Activated naive CD8-positive, alpha-beta T cell (primary cell): ENCODE data around the gene NKAIN2.
"Not testable (repeated sequence)": the region's sequence is repeated elsewhere in the genome, so short reads cannot be mapped to it uniquely, and the experiment has no call there.

Experiments
- H3K27ac Mint-ChIP-seq: one replicate; pipeline ENCODE4 v1.8.0; 2021; ENCODE audit warnings: mixed read lengths
- H3K27me3 Mint-ChIP-seq: one replicate; pipeline ENCODE4 v1.8.0; 2021; ENCODE audit warnings: mixed read lengths
- H3K36me3 Mint-ChIP-seq: one replicate; pipeline ENCODE4 v1.8.0; 2021; ENCODE audit warnings: mixed read lengths
- H3K4me1 Mint-ChIP-seq: one replicate; pipeline ENCODE4 v1.8.0; 2021; ENCODE audit warnings: low read depth, mixed read lengths
- H3K4me3 Mint-ChIP-seq: one replicate; pipeline ENCODE4 v1.8.0; 2021; ENCODE audit warnings: mild to moderate bottlenecking, mixed read lengths
- H3K9me3 Mint-ChIP-seq: one replicate; pipeline ENCODE4 v1.8.0; 2021; ENCODE audit warnings: low read depth, mixed read lengths

The NKAIN2 gene

DNA sequence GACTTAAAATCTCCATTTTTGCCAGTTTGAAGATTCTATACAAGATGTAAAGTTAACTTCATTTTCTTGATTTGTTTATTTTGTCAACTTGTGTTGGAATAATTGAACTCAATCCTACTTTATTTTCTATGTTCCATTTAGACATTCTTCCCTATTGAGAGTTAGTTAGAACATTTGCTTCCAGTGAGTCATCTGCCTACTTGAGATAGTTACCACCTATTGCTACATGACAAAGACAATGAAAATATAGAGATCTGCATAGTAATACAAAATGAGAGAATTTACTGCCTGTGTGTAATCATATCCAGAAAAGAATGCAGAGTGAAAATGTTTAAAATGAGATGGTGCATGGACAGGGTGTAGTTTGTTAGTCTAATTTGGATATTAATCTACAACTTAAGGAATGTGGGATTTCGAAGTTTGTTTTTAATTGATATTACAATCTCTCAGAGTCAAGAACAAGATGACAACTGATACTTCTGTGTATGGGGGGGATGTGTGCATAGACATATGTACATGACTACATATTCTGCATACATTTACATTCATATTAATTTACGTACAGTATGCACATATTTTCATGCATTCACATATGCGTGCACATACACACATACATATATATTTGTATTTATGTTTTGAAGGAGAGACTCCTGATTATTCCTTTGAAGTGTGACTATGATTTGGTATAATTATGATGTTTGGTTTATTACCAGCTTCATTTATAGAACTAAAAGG, 420.1 kb downstream of the NKAIN2 start:
- Mint-ChIP-seq H3K9me3 (peaks cover 4% of the 10 kb centered on the region), H3K27me3 (no peaks in the 10 kb centered on the region), H3K36me3 (no peaks in the 10 kb centered on the region), H3K4me3 (no peak overlapping the region), H3K4me1 (no peaks in the 10 kb centered on the region), H3K27ac (no peak overlapping the region)

DNA sequence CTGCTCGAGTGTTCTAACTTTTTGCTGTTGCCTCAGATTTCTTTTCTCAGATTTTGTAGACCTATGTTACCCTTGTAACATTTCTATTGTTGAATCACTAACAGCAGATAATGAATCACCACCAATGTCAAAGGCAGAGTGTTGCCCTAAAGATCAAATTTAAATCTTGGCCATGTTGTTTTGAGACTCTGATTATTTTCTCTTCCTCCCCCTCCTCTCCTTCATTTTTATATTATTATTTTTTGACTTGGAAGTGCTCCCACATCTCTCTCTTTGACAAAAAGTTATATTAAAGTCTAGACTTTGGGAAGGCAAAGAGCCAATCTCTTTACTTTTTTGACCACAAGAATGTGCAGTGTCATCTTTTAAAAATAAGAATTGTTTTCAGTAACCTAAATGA, 422.7 kb downstream of the NKAIN2 start:
- H3K9me3 Mint-ChIP-seq: peaks cover 4% of the 10 kb centered on the region
- H3K4me3 Mint-ChIP-seq: no peak overlapping the region
- H3K36me3 Mint-ChIP-seq: no peaks in the 10 kb centered on the region
- no peaks in the 10 kb centered on the region for H3K4me1 Mint-ChIP-seq
- H3K27ac Mint-ChIP-seq: no peak overlapping the region
- H3K27me3 Mint-ChIP-seq: no peaks in the 10 kb centered on the region

DNA sequence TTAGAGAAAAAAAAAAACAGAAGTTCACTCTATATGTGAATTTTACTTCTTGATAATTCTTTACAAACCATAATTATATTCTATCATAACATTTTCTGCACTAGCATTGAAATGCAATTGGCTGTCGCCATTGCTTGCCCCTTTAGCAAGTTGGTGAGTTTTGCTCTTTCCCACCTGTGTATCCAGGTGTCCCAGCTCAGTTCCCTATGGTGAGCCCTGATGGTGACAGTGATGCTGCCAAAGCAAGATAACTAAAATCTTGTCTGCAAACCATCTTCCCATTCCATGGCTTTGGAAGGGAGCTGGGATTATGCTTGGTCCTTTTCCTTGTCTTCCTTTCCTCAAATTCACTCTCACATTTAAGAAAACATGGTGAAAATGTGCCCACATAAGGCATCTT, 429.6 kb downstream of the NKAIN2 start:
- Mint-ChIP-seq H3K27ac (no peak overlapping the region), H3K4me3 (no peak overlapping the region), H3K4me1 (no peaks in the 10 kb centered on the region), H3K27me3 (no peaks in the 10 kb centered on the region), H3K36me3 (no peaks in the 10 kb centered on the region), H3K9me3 (peaks cover 10% of the 10 kb centered on the region)

GRCh38 chr6:124234801-124235200, 431.1 kb downstream of the NKAIN2 start:
- Mint-ChIP-seq H3K4me3 (no peak overlapping the region), H3K27me3 (no peaks in the 10 kb centered on the region), H3K4me1 (no peaks in the 10 kb centered on the region), H3K36me3 (no peaks in the 10 kb centered on the region), H3K9me3 (peaks cover 14% of the 10 kb centered on the region), H3K27ac (no peak overlapping the region)

GRCh38 chr6:124237911-124238310, 434.2 kb downstream of the NKAIN2 start:
- peaks cover 8% of the 10 kb centered on the region for H3K9me3 Mint-ChIP-seq
- H3K36me3 Mint-ChIP-seq: no peaks in the 10 kb centered on the region
- no peaks in the 10 kb centered on the region for H3K4me1 Mint-ChIP-seq
- no peak overlapping the region for H3K27ac Mint-ChIP-seq
- H3K4me3 Mint-ChIP-seq: no peak overlapping the region
- no peaks in the 10 kb centered on the region for H3K27me3 Mint-ChIP-seq

GRCh38 chr6:124238408-124238807, 434.7 kb downstream of the NKAIN2 start:
- H3K27ac Mint-ChIP-seq, H3K4me3 Mint-ChIP-seq, H3K4me1 Mint-ChIP-seq, H3K36me3 Mint-ChIP-seq, H3K27me3 Mint-ChIP-seq, H3K9me3 Mint-ChIP-seq: not testable (repeated sequence)

DNA sequence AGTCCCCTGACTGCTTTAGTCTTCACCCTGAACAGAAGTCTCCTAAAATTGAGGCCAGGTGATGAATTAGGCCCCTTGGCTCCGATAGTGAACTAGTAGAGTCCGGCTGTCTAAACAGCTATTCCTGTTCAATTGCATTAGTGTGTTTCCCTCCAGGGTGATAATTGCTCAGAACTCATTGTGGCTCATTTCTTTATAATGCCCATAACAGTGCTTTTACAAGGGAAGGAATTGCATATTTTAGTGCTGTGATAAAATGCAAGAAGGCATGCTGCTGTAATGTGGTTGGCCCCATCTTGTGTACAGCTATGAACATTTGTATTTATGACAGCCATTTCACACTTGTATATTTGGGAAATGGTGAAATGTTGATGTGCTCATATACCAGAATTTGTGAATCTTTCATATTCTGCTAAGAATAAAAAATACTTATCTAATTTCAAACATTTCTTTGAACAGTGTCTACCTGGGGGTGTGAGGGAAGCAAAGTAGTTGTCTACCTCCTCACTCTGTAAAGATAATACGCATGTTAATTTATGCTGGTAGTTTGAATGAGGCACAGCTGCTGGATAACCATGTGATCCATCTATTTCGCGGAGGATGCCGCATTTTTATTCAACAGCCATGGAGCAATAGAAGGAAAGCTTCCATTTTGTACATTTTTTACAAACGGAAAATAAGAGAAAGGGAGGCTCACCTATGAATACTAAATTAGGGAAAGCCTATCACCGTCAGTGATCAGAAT, 451.4 kb downstream of the NKAIN2 start:
- Mint-ChIP-seq H3K4me1 (no peaks in the 10 kb centered on the region), H3K4me3 (no peak overlapping the region), H3K27ac (no peak overlapping the region), H3K9me3 (peaks cover 14% of the 10 kb centered on the region), H3K27me3 (no peaks in the 10 kb centered on the region), H3K36me3 (no peaks in the 10 kb centered on the region)

- H3K4me3 Mint-ChIP-seq: no peak overlapping the region
- no peaks in the 10 kb centered on the region for H3K4me1 Mint-ChIP-seq
- no peaks in the 10 kb centered on the region for H3K36me3 Mint-ChIP-seq
- H3K27ac Mint-ChIP-seq: no peak overlapping the region
- no peaks in the 10 kb centered on the region for H3K27me3 Mint-ChIP-seq
- peaks cover 14% of the 10 kb centered on the region for H3K9me3 Mint-ChIP-seq
Observed at GRCh38 chr6:124260337-124260736, 456.7 kb downstream of the NKAIN2 start.

DNA sequence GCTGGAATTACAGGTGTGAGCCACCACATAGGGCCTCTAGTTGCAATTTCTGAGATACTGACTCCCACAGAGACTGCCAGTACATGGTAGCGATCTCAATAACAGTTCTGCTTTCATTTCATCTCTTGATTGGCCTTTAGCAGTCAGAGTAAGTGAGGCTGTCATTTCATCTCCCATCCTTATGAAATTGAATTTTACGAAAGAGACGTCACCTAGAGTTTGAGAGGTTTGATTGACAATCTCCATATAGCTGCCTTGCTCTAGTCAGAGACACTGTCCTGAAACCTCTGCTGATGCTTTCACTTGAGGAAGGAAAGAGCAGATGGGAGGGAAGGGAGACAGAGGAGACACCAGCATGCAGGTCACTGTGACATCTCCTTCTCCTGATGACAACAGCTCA, 466.1 kb downstream of the NKAIN2 start:
- Mint-ChIP-seq H3K4me1 (no peaks in the 10 kb centered on the region), H3K27me3 (no peaks in the 10 kb centered on the region), H3K36me3 (no peaks in the 10 kb centered on the region), H3K9me3 (peaks cover 6% of the 10 kb centered on the region), H3K27ac (no peak overlapping the region), H3K4me3 (no peak overlapping the region)

DNA sequence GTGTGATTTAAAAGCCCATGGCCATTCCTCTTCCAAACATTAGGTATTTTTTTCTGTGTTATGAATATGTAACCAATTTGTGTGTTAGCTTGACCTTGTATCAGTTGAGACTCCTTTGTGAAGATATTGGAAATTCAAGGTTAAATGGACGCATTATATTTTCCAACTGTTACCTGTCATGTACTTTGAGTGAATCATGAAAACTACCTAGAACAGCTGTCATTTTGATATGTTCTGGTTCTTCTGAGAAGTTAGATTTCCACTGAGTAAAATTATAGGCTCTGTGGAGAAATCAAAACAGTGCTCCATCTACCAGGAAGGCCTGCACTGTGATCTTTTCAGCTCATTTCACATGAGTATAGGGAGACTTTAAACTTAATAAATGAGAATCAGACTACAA, 470.0 kb downstream of the NKAIN2 start:
- H3K4me3 Mint-ChIP-seq: no peak overlapping the region
- H3K27ac Mint-ChIP-seq: no peak overlapping the region
- no peaks in the 10 kb centered on the region for H3K36me3 Mint-ChIP-seq
- H3K4me1 Mint-ChIP-seq: no peaks in the 10 kb centered on the region
- no peaks in the 10 kb centered on the region for H3K27me3 Mint-ChIP-seq
- H3K9me3 Mint-ChIP-seq: peaks cover 12% of the 10 kb centered on the region

GRCh38 chr6:124282541-124282940, 478.9 kb downstream of the NKAIN2 start:
- H3K4me3 Mint-ChIP-seq: no peak overlapping the region
- H3K9me3 Mint-ChIP-seq: no peaks in the 10 kb centered on the region
- no peak overlapping the region for H3K27ac Mint-ChIP-seq
- H3K4me1 Mint-ChIP-seq: no peaks in the 10 kb centered on the region
- H3K27me3 Mint-ChIP-seq: no peaks in the 10 kb centered on the region
- H3K36me3 Mint-ChIP-seq: no peaks in the 10 kb centered on the region

- H3K36me3 Mint-ChIP-seq: no peaks in the 10 kb centered on the region
- H3K4me1 Mint-ChIP-seq: no peaks in the 10 kb centered on the region
- H3K27me3 Mint-ChIP-seq: no peaks in the 10 kb centered on the region
- no peak overlapping the region for H3K4me3 Mint-ChIP-seq
- H3K9me3 Mint-ChIP-seq: no peaks in the 10 kb centered on the region
- H3K27ac Mint-ChIP-seq: no peak overlapping the region
Observed at GRCh38 chr6:124283486-124283885, 479.8 kb downstream of the NKAIN2 start.

- Mint-ChIP-seq H3K36me3 (no peaks in the 10 kb centered on the region), H3K27me3 (no peaks in the 10 kb centered on the region), H3K4me1 (no peaks in the 10 kb centered on the region), H3K27ac (no peak overlapping the region), H3K9me3 (no peaks in the 10 kb centered on the region), H3K4me3 (no peak overlapping the region)
Observed at GRCh38 chr6:124285146-124285545, 481.5 kb downstream of the NKAIN2 start.

DNA sequence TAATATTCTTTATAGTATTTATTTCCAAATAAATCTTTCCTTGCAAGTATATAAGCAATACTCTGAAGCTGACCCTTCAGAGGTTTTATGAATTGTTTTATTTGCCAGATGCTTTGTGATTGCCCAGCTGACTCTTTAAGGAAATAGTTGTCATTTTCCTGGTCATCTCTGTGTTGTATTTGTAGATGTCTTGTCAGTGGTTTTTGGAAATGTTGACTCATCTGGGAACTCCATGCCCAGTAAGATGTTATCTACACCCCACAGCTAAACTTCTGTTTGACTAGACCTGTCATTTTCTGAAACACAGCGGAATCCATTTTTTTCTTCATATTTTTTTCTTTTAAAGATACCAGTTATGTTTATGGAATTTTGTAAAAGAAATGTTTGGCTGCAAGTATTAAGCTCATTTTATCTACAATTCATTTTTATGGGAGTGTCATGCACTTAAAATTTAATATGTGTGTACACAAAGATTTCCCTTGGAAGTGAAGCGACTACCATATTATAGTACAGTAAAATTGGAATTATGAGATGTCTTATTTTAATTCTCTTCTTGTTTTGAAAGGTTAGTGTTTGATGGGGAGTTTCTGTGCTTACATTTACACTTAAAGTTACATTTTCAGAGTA, 491.0 kb downstream of the NKAIN2 start:
- no peaks in the 10 kb centered on the region for H3K36me3 Mint-ChIP-seq
- H3K9me3 Mint-ChIP-seq: peaks cover 5% of the 10 kb centered on the region
- H3K27ac Mint-ChIP-seq: no peak overlapping the region
- no peaks in the 10 kb centered on the region for H3K4me1 Mint-ChIP-seq
- no peaks in the 10 kb centered on the region for H3K27me3 Mint-ChIP-seq
- no peak overlapping the region for H3K4me3 Mint-ChIP-seq

- no peaks in the 10 kb centered on the region for H3K4me1 Mint-ChIP-seq
- H3K27ac Mint-ChIP-seq: no peak overlapping the region
- no peaks in the 10 kb centered on the region for H3K27me3 Mint-ChIP-seq
- H3K36me3 Mint-ChIP-seq: no peaks in the 10 kb centered on the region
- H3K9me3 Mint-ChIP-seq: peaks cover 9% of the 10 kb centered on the region
- H3K4me3 Mint-ChIP-seq: no peak overlapping the region
Observed at GRCh38 chr6:124297507-124297906, 493.8 kb downstream of the NKAIN2 start.
